Measurements from ENCODE around the gene CAPN12. TPM values are rescaled to one million over a fixed set of nuclear protein-coding genes. Genes with fewer than 3 reads are reported as not detected.
A peak's percentile ranks its signal among the peaks of the same experiment; 100 is the strongest.
"Not testable (repeated sequence)": the region's sequence is repeated elsewhere in the genome, so short reads cannot be mapped to it uniquely, and the experiment has no call there.

Gene CAPN12
- total RNA-seq, 1 donor from 2014 or later = 12.4 TPM

DNA sequence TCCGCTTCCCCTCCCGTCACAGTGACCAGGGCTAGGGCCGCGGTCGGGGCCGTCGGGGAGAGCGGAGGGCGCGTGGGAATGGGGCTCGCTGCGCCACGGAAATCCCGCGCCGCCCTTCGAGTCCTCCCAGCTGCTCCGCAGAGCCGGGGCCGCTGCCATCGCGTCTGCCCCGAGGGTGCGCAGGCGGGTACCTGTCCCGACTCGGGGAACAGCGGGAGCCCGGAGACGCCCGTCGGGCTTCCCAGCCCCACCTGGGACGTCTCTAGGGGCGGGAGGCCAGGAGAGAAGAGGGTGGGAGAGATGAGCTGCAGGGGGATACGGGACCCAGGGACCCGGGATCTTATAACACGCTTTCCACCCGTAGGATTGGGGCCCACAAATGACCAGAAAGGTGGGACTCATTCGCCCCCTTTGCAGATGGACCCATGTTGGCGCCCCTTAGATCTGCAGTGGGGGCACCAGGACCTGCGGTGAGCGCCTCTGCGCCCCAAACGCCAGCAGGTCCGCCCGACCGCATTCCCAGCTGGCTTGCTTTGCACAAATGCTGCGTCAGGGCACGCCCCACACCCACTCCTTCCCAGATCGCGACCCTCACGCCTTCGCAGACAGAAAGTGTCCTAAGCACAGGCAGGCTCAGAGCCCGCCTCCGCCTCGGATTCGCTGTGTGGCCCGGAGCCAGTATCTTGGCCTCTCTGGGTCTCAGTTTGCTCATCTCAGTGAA, 26.1 kb upstream of the CAPN12 start:
- ChIA-PET CTCF (interaction anchor here (0.7 to 2.1 kb wide), 11 partner anchors 9 to 160 kb away, joined by 3 to 11 read pairs (median 5); partner anchors contain the start of genes ECH1, MRPS12, NFKBIB and SARS2), POLR2A (interaction anchor here (0.6 to 2.0 kb wide), 22 partner anchors 16 to 368 kb away, joined by 3 to 30 read pairs (median 8); partner anchors contain the start of genes ACTN4, ECH1, EIF3K and FAM98C)
- H3K4me3 Mint-ChIP-seq; H3K27ac Mint-ChIP-seq; intact Hi-C loops (cut with micrococcal nuclease); DNase-seq; H3K9me3 Mint-ChIP-seq; ATAC-seq (ENCODE audit: low read depth); H3K27me3 Mint-ChIP-seq; H3K36me3 Mint-ChIP-seq (ENCODE audit: low read depth): not testable (repeated sequence)
- peaks cover 11% of the 10 kb centered on the region for H3K4me1 Mint-ChIP-seq

DNA sequence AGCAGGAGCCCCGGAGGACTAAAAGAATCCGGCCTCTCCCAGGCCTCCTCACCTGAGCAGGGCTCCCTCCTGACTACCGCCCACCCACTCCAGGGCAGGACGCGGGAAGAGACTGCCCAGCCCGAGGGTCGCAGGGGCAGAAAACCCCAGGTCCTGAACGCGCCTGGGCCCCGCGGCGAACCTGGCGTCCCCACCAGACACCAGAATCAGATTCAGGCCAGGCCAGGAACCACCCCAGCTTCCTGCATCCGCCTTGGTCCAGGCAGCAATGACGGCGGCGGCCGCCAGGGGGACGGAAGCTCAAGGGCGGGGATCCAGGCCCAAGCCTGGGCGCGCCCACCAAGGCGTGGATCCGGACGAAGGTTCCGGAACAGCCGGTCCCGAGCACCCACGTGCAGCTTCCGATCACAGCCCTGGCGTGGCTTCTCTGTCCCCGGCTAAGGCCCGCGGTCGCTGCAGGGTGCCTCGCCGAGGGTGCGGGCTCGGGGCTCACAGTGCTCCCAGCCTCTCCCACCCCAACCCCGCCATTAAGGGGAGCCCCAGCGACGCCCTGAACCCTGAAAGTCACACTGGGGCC, 25.4 kb upstream of the CAPN12 start:
- Mint-ChIP-seq H3K4me3 (peak overlapping the region; percentile 68), H3K4me1 (peaks cover 11% of the 10 kb centered on the region), H3K36me3 (ENCODE audit: low read depth) (no peaks in the 10 kb centered on the region), H3K27ac (peak overlapping the region; percentile 78), H3K9me3 (no peaks in the 10 kb centered on the region), H3K27me3 (no peaks in the 10 kb centered on the region)
- DNase-seq (peak; percentile 94), ATAC-seq (ENCODE audit: low read depth) (peak; percentile 89)
- peak; percentile 59 for TF ChIP-seq CTCF (IDR thresholded peaks at IDR 0.05)
- ChIA-PET CTCF (interaction anchor here (0.7 to 2.1 kb wide), 12 partner anchors 8 to 161 kb away, joined by 3 to 11 read pairs (median 5); partner anchors contain the start of genes ECH1, MRPS12, NFKBIB and SARS2), POLR2A (interaction anchor here (0.6 to 2.0 kb wide), 27 partner anchors 14 to 1178 kb away, joined by 3 to 30 read pairs (median 8); partner anchors contain the start of genes ACTN4, ECH1, EIF3K and FAM98C)
- intact Hi-C loops (cut with micrococcal nuclease) = loop anchor here (2.0 kb wide), 4 partner anchors 33 to 161 kb away; partner anchors contain the start of genes ECH1, MRPS12 and SARS2

DNA sequence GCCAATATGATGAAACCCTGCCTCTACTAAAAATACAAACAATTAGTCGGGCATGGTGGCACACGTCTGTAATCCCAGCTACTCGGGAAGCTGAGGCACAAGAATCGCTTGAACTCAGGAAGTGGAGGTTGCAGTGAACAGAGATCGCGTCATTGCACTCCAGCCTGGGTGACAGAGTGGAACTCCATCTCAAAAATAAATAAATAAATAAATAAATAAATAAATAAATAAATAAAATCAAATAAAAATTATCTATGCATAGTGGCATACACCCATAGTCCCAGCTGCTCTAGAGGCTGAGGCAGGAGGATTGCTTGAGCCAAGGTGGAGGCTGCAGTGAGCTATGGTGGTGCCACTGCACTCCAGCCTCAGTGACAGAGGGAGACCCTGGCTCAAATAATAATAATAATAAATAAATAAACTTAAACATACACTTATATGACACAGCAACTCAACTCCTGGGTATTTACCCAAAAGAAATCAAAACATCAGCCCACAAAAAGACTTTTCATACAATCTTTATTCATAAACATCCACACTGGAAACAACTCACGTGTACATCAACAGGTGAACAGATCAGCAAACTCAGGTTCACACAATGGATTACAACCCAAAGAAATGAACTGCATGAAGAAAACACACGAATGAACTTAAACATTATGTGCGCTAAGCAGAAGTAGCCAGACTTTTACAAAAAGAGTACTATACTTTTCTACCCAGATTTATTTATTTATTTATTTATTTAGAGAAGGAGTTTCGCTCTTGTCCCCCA, 22.2 kb upstream of the CAPN12 start:
- CTCF ChIA-PET = no interaction called here
- TF ChIP-seq CTCF (IDR thresholded peaks at IDR 0.05) = no peak
- intact Hi-C loops (cut with micrococcal nuclease) = no loop called here
- POLR2A ChIA-PET = no interaction called here
- DNase-seq (no peak), ATAC-seq (ENCODE audit: low read depth) (no peak)
- no peaks in the 10 kb centered on the region for H3K9me3 Mint-ChIP-seq
- H3K27me3 Mint-ChIP-seq = no peaks in the 10 kb centered on the region
- H3K36me3 Mint-ChIP-seq (ENCODE audit: low read depth) = no peaks in the 10 kb centered on the region
- peaks cover 18% of the 10 kb centered on the region for H3K4me1 Mint-ChIP-seq
- no peak overlapping the region for H3K27ac Mint-ChIP-seq
- no peak overlapping the region for H3K4me3 Mint-ChIP-seq

DNA sequence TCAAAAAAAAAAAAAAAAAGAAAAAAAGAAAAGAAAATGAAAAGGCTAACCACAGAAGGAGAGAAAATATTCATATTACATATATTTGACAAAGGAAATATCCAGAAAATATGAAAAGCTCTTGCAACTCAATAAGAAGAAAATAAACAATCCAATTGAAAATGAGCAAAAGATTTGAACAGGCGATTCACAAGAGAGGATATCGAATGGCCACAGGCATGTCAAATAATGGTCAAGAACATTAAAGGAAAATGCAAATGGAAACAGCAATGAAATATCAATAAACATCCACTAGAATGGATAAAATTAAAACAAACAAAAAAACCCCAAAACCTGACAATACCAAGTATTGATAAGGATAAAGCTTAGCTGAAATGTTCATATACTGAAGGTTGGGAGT, 20.9 kb upstream of the CAPN12 start:
- no peaks in the 10 kb centered on the region for H3K36me3 Mint-ChIP-seq (ENCODE audit: low read depth)
- ATAC-seq (ENCODE audit: low read depth) (no peak), DNase-seq (no peak)
- H3K9me3 Mint-ChIP-seq = no peaks in the 10 kb centered on the region
- POLR2A ChIA-PET = no interaction called here
- intact Hi-C loops (cut with micrococcal nuclease) = no loop called here
- H3K27ac Mint-ChIP-seq = no peak overlapping the region
- no peak overlapping the region for H3K4me3 Mint-ChIP-seq
- H3K4me1 Mint-ChIP-seq = peaks cover 18% of the 10 kb centered on the region
- no peaks in the 10 kb centered on the region for H3K27me3 Mint-ChIP-seq
- CTCF ChIA-PET = no interaction called here
- TF ChIP-seq CTCF (IDR thresholded peaks at IDR 0.05) = no peak

DNA sequence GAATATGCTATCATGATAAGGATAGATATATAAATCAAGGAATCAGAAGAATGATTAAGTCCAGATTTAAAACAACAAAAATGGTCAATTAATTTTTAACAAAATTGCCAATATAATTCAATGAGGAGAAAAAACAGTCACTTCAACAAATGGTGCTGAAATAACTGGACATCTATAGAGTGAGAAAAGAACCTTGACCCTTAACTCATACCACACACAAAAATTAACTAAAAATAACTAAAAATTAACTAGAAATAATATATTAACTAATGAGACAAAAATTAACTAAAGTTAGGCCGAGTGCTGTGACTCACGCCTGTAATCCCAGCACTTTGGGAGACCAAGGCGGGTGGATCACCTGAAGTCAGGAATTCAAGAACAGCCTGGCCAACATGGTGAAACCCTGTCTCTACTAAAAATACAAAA, 19.5 kb upstream of the CAPN12 start:
- intact Hi-C loops (cut with micrococcal nuclease) = no loop called here
- POLR2A ChIA-PET = no interaction called here
- H3K27ac Mint-ChIP-seq = no peak overlapping the region
- no peaks in the 10 kb centered on the region for H3K27me3 Mint-ChIP-seq
- no peak for TF ChIP-seq CTCF (IDR thresholded peaks at IDR 0.05)
- no peaks in the 10 kb centered on the region for H3K36me3 Mint-ChIP-seq (ENCODE audit: low read depth)
- ATAC-seq (ENCODE audit: low read depth) (no peak), DNase-seq (no peak)
- CTCF ChIA-PET = no interaction called here
- H3K9me3 Mint-ChIP-seq = no peaks in the 10 kb centered on the region
- H3K4me1 Mint-ChIP-seq = peaks cover 11% of the 10 kb centered on the region
- no peak overlapping the region for H3K4me3 Mint-ChIP-seq

GRCh38 chr19:38761884-38762389, 17.7 kb upstream of the CAPN12 start:
- ChIA-PET CTCF (interaction anchor here (0.9 to 1.2 kb wide), 2 partner anchors 8 to 168 kb away, joined by 3 read pairs; partner anchors contain the start of genes MRPS12 and SARS2), POLR2A (interaction anchor here (0.6 to 0.7 kb wide), 2 partner anchors 145 to 349 kb away, joined by 3 to 4 read pairs; no protein-coding TSS in a partner anchor)
- H3K36me3 Mint-ChIP-seq (ENCODE audit: low read depth); intact Hi-C loops (cut with micrococcal nuclease); H3K9me3 Mint-ChIP-seq; H3K4me3 Mint-ChIP-seq; DNase-seq; ATAC-seq (ENCODE audit: low read depth); H3K27me3 Mint-ChIP-seq; H3K4me1 Mint-ChIP-seq; H3K27ac Mint-ChIP-seq: not testable (repeated sequence)

GRCh38 chr19:38760805-38761517, 16.7 kb upstream of the CAPN12 start:
- DNase-seq; H3K4me1 Mint-ChIP-seq; H3K27ac Mint-ChIP-seq; intact Hi-C loops (cut with micrococcal nuclease); H3K36me3 Mint-ChIP-seq (ENCODE audit: low read depth); H3K27me3 Mint-ChIP-seq; H3K9me3 Mint-ChIP-seq; H3K4me3 Mint-ChIP-seq; ATAC-seq (ENCODE audit: low read depth): not testable (repeated sequence)
- CTCF ChIA-PET = interaction anchor here (0.9 to 1.2 kb wide), 2 partner anchors 9 to 169 kb away, joined by 3 read pairs; partner anchors contain the start of genes MRPS12 and SARS2
- POLR2A ChIA-PET = interaction anchor here (0.6 to 1.5 kb wide), 5 partner anchors 14 to 350 kb away, joined by 3 to 6 read pairs (median 3); no protein-coding TSS in a partner anchor
